ENCODE measurements around the gene SMAD1.
A peak's percentile ranks its signal among the peaks of the same experiment; 100 is the strongest.

The SMAD1 gene

DNA sequence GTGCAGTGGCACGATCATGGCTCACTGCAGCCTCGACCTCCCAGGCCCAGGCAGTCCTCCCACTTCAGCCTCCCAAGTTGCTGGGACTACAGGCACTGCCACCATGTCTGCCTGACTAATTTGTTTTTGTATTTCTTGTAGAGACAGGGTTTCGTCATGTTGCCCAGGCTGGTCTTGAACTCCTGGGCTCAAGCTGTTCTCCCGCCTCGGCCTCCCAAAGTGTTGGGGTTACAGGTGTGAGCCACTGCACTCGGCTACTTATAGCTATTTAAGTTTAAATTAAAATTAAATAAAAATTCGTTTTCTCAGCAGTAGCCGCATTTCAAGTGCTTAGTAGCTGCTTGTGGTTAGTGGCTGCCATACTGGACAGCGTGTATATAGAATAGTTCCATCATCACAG, 3.5 kb downstream of the SMAD1 start:
- no peak overlapping the region for H3K27ac ChIP-seq (ENCODE audit: low read length)
- H3K9me2 ChIP-seq (replicated peaks; ENCODE audit: insufficient read depth, low read length), result no peaks in the 10 kb centered on the region
- H3K36me3 ChIP-seq (replicated peaks; ENCODE audit: insufficient read depth, low read length), result no peaks in the 10 kb centered on the region
- TF ChIP-seq EZH2phosphoT487 (IDR thresholded peaks at IDR 0.05; ENCODE audit: low read length) (no peak), EZH2 (optimal IDR thresholded peaks at IDR 0.05; ENCODE audit: low read depth, low read length) (no peak)
- TF ChIP-seq, protein P1, sequence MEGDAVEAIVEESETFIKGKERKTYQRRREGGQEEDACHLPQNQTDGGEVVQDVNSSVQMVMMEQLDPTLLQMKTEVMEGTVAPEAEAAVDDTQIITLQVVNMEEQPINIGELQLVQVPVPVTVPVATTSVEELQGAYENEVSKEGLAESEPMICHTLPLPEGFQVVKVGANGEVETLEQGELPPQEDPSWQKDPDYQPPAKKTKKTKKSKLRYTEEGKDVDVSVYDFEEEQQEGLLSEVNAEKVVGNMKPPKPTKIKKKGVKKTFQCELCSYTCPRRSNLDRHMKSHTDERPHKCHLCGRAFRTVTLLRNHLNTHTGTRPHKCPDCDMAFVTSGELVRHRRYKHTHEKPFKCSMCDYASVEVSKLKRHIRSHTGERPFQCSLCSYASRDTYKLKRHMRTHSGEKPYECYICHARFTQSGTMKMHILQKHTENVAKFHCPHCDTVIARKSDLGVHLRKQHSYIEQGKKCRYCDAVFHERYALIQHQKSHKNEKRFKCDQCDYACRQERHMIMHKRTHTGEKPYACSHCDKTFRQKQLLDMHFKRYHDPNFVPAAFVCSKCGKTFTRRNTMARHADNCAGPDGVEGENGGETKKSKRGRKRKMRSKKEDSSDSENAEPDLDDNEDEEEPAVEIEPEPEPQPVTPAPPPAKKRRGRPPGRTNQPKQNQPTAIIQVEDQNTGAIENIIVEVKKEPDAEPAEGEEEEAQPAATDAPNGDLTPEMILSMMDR (IDR thresholded peaks at IDR 0.05; ENCODE audit: low read length), result no peak
- no peaks in the 10 kb centered on the region for H4K20me1 ChIP-seq (ENCODE audit: insufficient read depth, low read length)
- peaks cover 53% of the 10 kb centered on the region for H3K79me2 ChIP-seq (ENCODE audit: low read length)
- peaks cover 26% of the 10 kb centered on the region for H3F3A ChIP-seq (ENCODE audit: insufficient read depth, low read length)
- no peak overlapping the region for H3K9ac ChIP-seq (ENCODE audit: low read length)
- no peak for DNase-seq
- no peaks in the 10 kb centered on the region for H3K9me3 ChIP-seq (replicated peaks; ENCODE audit: insufficient read depth, low read length)
- no peak overlapping the region for H3K4me2 ChIP-seq (ENCODE audit: low read depth, low read length)
- H3K27me3 ChIP-seq (replicated peaks; ENCODE audit: insufficient read depth, low read length), result peaks cover 39% of the 10 kb centered on the region
- no peak overlapping the region for H2AFZ ChIP-seq (ENCODE audit: low read length)
- H3K4me3 ChIP-seq (ENCODE audit: low read length), result no peak overlapping the region
- peaks cover 42% of the 10 kb centered on the region for H3K4me1 ChIP-seq (ENCODE audit: low read length)

DNA sequence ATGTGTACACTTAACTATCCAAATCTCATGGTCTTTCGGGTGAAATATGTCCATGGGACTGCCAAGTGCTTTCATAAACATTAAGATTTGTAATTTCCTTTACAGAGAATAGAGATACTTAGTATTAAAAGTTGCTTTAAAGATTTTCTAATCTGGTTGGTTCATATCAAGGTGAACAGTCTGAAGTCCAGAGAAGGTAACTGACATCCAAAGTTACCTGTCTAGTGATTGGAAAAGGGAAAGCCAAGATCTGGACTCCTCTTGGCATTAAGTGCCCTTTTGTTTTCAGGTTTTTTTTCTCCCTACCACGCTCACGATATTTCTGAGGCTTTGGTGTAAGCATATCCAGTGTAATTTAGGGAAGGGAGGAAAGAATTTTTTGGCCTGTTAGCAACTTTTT, 5.0 kb downstream of the SMAD1 start:
- Histone ChIP-seq H3K4me1 (ENCODE audit: low read length) (peaks cover 38% of the 10 kb centered on the region), H3K9ac (ENCODE audit: low read length) (no peak overlapping the region), H3K27ac (ENCODE audit: low read length) (no peak overlapping the region), H3K4me2 (ENCODE audit: low read depth, low read length) (peak overlapping the region; percentile 67; the same call in 1 of the 2 replicates), H2AFZ (ENCODE audit: low read length) (no peak overlapping the region), H4K20me1 (ENCODE audit: insufficient read depth, low read length) (no peaks in the 10 kb centered on the region), H3K36me3 (replicated peaks; ENCODE audit: insufficient read depth, low read length) (no peaks in the 10 kb centered on the region), H3K79me2 (ENCODE audit: low read length) (peaks cover 64% of the 10 kb centered on the region), H3K4me3 (ENCODE audit: low read length) (no peak overlapping the region), H3F3A (ENCODE audit: insufficient read depth, low read length) (peaks cover 26% of the 10 kb centered on the region), H3K27me3 (replicated peaks; ENCODE audit: insufficient read depth, low read length) (peaks cover 39% of the 10 kb centered on the region), H3K9me2 (replicated peaks; ENCODE audit: insufficient read depth, low read length) (no peaks in the 10 kb centered on the region), H3K9me3 (replicated peaks; ENCODE audit: insufficient read depth, low read length) (no peaks in the 10 kb centered on the region)
- TF ChIP-seq, protein P1 (IDR thresholded peaks at IDR 0.05; ENCODE audit: low read length), result no peak
- no peak for TF ChIP-seq EZH2phosphoT487 (IDR thresholded peaks at IDR 0.05; ENCODE audit: low read length)
- TF ChIP-seq EZH2 (optimal IDR thresholded peaks at IDR 0.05; ENCODE audit: low read depth, low read length), result no peak
- DNase-seq, result no peak

DNA sequence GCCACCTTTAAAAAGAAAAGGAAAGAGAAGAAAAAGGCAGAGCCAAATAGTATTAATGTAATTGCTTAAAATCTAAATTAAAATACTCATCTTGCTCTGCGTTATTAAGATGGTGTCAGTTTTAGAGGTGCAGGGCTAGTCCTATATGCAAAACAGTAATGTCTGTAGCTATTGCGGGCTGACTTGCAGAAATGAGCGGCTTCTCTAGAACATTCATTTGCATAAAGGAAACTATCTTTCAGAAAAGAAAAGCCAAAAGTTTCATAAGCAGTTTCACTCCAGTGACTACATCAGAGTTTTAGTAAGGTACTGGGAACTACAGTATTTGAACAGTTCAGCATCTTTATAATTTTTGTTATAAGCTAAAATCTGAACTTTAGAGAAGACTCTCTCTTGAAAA, 6.0 kb downstream of the SMAD1 start:
- TF ChIP-seq, protein P1 (IDR thresholded peaks at IDR 0.05; ENCODE audit: low read length), result no peak
- TF ChIP-seq EZH2 (optimal IDR thresholded peaks at IDR 0.05; ENCODE audit: low read depth, low read length) (no peak), EZH2phosphoT487 (IDR thresholded peaks at IDR 0.05; ENCODE audit: low read length) (no peak)
- Histone ChIP-seq H3K4me3 (ENCODE audit: low read length) (peak overlapping the region; percentile 24; the same call in 1 of the 2 replicates), H3K9me3 (replicated peaks; ENCODE audit: insufficient read depth, low read length) (no peaks in the 10 kb centered on the region), H3K4me1 (ENCODE audit: low read length) (peaks cover 38% of the 10 kb centered on the region), H3K4me2 (ENCODE audit: low read depth, low read length) (peak overlapping the region; percentile 67), H3F3A (ENCODE audit: insufficient read depth, low read length) (peaks cover 22% of the 10 kb centered on the region), H2AFZ (ENCODE audit: low read length) (no peak overlapping the region), H3K27me3 (replicated peaks; ENCODE audit: insufficient read depth, low read length) (peaks cover 39% of the 10 kb centered on the region), H3K27ac (ENCODE audit: low read length) (peak overlapping the region; percentile 55; the same call in 1 of the 2 replicates), H4K20me1 (ENCODE audit: insufficient read depth, low read length) (no peaks in the 10 kb centered on the region), H3K9ac (ENCODE audit: low read length) (peak overlapping the region; percentile 20; the same call in 1 of the 2 replicates), H3K9me2 (replicated peaks; ENCODE audit: insufficient read depth, low read length) (no peaks in the 10 kb centered on the region), H3K36me3 (replicated peaks; ENCODE audit: insufficient read depth, low read length) (no peaks in the 10 kb centered on the region), H3K79me2 (ENCODE audit: low read length) (peaks cover 68% of the 10 kb centered on the region)
- DNase-seq, result peak; percentile 93

Data from MM.1S (cell line).